ENCODE measurements around the gene PDE11A. TPM values are rescaled to one million over a fixed set of nuclear protein-coding genes. Genes with fewer than 3 reads are reported as not detected.

Gene PDE11A
- total RNA-seq, 1 donor from 2014 or later = 0.17 TPM

DNA sequence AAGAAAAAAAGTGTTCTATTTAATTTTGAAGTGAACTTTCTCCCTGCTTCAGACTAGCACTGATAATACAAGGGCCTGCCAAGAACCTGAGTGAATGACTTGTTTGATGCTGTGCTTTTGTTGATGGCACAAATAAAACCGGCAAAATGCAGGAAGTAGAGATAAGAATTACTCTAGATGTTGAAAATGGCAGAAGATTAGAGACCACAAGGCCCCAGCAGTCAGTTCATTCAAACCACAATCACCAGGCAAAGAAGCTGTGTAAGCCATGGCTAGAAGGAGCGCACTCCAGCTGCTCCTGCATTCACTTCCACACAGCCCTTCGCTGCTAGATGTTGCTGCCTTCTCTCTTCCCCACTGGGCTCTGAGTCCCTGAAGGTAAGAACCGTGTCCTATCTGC lies 383.0 kb downstream of the PDE11A start:
- no peak for DNase-seq

DNA sequence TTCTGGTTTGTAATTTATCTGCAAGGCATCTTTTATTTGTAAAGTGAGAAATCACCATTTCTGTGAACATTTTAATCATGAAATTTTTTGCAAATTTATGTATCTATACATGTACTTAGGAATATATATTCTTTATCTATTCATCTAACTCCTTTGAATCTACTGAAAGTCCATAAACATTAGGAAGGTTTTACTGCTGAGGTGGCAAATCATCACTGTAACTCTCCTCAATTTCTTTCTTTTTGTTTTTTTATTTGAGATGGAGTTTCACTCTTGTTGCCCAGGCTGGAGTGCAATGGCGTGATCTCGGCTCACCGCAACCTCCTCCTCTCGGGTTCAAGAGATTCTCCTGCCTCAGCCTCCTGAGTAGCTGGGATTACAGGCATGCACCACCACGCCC lies 383.7 kb downstream of the PDE11A start:
- DNase-seq = no peak

DNA sequence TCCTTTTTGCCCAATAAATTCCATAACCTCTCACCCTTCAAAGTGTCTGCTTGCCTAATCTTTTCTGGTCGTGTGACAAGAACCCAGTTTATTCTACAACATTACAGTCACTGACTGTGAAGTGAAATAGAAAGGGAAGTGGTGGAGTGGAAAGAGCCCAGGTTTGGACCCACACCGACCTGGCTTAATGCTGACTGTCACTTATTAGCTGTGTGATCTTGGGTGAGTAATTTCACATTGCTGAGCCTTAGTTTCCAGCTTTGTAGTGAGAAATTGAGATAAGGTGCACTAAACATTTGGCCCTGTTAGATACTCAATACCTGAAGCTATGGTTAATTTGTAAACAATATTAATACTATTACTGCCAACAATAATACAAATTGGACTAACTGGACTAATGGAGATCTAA lies 388.9 kb downstream of the PDE11A start:
- DNase-seq = no peak

DNA sequence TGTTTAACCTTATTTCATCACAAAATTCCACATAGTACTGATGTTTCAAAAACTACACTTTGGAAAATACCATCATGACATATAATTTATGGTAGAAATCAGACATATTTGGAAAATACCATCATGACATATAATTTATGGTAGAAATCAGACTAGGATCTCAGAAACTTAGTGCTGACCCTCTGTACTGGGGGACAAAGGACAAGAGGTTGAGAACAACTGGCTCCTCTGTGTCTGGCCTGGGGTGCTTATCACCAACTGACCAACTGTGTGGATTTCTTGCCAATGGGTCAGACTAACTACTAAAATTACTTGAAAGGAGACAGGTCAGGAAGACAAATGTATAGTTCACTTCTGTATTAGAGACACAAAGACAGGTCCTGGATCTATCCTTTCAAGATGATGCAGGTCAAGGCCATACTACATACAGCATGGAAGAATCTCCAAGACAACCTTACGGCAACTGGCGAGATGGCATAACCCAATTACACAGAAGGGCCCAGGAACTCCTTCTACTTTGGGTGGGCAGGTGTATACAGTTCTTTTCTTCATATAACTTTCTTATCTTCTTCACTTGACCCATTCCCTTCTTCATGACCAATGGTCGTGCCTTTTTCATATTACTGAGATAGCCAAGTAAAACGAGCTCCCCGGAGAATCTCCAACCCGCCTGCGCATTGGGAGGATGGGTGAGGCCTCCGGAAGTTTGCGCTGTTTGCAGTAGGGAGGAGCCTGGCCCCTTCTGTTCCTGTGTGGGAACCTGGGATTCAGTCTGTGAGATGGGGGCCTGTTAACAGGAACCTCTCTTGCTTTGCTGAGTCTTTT lies 389.5 kb downstream of the PDE11A start:
- no peak for DNase-seq

DNA sequence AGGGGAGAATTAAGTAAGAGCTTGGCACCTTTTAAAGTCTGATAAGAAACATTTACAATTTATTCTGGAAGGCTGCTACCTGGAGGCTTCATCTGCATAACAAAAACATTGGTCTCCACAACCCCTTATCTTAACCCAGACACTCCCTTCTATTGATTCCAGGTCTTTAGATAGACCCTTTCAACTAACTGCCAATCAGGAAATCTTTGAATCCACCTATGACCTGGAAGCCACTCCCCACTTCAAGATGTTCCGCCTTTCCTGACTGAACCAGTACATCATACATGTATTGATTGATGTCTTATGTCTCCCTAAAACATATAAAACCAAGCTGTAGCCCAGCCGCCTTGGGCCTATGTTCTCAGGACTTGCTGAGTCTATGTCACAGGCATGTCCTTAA lies 390.6 kb downstream of the PDE11A start:
- no peak for DNase-seq

DNA sequence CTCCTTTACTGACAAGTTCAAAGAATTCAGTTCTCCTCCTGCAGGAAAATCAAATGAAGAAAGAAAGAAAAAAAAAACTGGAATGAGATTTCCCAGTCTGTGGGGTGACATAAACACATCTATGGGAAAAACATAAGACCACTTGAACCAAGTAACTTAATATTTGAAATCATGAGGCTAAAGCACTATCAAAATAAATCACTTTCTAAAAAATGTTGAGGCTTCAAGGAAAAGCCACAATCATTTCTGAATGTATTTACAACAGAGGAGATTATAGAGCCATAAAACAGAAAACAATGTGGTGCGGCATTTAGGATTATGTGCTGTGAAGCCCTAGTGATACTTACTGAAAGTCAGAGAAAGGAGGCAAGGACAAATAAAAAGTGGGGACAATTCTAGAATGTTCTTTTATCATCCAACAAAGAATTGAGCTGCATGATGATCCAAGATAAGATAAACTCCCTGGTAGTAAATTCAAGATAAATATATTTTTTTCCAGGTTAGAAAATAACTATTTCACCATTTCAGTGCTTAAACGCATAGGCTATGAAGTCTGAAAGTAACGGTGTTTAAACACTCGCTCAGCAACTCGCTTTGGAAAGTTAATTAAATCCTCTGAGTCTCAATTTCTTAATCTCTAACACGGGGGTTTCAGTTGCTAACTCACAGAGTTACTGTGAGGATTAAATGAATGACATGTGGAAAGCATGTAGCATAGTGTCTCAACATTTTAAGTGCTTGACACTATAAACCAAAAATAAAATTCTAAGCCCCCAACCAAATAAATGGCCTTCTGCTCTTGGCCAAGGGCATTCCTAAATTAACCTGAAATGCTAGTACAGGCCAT lies 391.5 kb downstream of the PDE11A start:
- no peak for DNase-seq

DNA sequence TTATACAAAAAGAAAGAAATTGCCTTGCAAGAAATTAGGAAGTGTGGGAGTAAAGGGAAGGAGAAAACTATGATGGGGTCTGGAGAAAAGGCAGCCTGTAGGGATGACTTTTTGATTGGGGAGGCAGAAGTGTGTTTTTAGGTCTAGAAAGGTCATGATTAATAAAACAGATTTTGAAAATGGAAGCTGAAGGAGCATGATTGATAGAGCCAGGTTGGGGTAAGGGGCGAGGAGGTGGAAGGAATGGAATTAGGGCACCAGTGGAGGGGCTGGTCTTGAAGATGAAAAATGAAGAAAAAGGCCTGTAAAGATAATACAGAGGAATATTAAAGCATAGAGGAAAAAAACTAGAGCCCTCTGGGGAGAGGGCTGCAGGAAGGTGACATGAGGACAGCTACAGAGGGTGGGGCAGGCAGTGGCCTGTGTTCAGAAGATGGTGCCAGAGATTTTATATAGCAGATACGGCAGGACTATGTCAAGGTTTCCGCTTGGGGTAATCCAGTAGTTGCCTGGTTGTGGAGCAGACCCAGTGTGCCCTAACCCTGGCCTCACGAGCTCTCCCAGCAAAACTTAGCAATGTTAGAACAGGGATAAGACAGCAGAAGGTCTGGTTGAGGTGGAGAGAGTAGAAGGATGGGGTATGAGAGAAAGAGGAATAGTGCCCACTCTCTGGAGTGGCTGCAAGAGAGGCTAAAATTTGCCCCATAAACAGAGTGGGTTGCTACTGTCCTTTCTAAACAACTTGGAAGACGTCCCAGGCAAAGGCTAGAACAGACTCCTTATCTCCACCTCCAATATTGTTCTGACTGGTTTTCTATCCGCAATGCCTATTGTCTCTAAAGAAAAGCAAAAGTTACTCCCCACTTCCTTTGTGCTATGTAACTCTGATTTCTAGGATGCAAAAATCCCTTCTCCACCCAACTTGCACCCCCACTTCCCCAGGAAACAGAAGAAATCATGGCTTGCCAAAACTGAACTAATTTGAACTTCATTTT lies 392.7 kb downstream of the PDE11A start:
- DNase-seq = peak; percentile 13

DNA sequence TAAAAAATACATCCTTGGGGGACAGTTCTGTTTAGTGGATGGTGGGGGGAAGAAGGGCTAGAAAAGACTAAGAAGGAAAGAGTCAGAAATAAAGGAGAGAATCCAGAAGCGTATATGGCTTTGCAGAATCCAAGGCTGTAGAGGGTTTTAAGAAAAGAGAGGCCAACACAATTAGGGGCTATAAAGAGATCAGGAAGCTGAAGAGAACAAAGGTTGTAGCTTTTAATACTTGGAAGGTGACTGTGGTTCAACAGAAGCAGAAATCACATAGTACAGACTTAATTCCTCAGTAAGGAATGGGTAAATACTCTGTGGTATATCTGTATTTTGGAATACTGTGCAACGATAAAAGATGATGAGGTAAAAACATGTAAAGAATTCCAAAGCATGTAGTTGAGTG lies 393.6 kb downstream of the PDE11A start:
- DNase-seq = no peak

DNA sequence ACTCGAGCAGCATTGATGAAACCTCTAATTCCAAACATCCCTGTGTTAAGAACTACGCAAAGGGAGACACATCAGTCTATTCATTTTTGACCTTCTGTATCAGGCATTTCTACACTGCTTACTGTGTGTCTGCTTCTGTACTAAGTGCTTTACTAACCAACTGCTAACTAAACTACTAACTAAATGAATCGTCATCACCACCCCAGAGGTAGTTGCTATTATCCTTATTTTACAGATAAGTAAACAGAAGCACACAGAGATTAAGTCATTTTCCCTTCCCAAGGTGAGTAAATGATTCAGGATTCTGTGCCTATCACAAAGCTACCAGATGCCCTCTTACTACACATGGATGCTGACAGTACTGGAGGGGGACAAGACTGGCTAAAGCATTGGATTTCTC lies 395.9 kb downstream of the PDE11A start:
- no peak for DNase-seq

DNA sequence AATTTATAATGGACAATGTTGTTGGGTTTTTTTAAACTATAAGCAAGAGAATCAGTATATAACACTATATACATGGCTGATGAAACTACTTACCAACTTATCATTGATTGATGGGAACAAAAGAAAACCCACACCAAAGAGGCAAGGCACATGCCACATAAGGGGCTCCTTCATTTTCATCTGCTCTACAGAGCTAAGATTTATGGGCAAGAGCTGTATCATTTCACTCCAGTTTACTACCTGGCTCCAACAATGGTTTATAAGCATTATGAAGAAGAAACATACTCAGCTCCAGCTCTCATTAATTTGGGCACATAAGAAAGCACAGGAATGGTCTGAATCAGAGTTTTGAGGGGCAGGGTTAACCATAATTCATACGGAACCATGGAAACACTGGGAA lies 396.8 kb downstream of the PDE11A start:
- no peak for DNase-seq

DNA sequence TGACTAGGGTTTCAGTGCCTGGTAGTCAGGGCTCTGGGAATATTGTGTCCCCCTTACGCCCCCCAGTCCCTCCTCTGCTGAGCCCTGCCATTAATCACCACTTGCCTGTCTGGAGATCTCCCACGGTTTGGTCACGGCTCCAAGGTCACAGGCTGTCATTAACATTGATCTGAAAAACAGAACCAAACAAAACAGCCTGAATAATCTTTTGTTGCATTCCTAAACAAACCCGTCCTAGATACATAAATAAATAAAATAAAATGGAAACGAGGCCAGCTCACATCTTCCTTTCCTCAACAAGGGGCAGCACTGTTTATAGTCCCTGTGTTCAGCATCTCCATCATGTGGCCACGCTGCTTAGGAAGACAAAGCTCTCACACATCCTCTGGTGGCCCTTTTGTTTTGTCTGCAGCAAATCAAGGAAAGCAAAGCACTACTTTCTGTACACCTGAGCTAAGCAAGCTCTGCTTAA lies 397.2 kb downstream of the PDE11A start:
- no peak for DNase-seq

DNA sequence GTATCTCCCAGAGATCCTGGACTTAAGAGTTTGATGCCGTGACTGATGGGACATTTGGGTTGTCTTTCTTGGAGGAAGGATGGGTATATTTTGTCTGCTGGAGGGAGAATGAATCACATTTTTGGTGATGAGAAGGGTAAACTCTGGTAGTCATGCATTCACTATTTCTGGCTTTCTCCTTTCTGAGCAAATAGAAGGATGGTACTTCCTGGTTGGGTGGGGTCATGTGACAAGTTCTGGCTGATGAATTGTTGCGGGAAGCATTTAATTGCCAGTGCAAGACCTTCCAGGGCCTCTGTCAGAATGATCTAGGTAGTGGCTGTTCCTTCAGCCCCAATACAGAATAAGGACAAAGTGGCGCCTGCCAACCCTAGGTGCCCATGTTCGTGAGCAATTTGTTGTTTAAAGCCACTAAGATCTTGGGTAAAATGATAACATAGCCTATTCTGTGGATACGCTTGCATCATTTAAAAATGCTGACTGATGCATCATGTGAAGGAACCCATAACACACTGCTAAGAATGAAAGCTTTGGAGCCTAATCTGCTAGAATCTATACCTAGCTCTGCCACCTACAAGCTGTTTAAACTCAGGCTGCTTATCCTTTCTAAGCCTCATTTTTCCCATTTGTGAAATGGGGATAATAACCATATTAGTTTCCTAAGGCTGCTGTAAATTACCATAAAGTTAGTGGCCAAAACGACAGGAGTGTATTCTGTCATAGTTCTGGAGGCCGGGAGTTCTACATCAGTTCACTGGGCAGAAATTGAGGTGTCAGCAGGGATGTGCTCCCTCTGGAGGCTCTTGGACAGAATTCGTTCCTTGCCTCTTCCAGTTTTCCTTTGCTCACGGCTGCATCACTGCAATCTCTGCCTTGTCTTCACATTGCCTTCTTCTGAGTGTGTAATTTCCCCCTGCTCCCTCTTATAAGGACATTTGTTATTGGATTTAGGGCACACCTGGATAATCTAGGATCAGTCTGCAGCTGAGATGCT lies 398.7 kb downstream of the PDE11A start:
- peak; percentile 15 for DNase-seq

DNA sequence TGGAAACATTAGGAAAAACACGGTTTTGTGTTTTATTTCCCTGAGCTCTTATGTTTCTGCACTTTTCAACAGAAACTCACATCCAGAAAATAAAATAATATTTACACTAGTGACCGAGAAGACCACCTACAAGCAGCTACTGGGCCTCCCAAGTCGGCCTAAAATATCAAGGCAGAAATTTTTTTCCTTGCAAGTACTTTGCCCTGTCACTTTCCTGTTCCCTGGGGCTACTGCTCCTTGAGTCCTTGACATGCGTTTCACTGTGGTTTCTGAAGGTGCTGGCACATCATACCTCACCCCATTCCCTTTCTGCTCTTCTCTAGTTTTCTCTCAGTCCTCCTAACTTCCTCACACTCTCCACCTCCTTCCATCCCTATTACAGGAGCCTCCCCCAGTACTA lies 400.9 kb downstream of the PDE11A start:
- DNase-seq = no peak

DNA sequence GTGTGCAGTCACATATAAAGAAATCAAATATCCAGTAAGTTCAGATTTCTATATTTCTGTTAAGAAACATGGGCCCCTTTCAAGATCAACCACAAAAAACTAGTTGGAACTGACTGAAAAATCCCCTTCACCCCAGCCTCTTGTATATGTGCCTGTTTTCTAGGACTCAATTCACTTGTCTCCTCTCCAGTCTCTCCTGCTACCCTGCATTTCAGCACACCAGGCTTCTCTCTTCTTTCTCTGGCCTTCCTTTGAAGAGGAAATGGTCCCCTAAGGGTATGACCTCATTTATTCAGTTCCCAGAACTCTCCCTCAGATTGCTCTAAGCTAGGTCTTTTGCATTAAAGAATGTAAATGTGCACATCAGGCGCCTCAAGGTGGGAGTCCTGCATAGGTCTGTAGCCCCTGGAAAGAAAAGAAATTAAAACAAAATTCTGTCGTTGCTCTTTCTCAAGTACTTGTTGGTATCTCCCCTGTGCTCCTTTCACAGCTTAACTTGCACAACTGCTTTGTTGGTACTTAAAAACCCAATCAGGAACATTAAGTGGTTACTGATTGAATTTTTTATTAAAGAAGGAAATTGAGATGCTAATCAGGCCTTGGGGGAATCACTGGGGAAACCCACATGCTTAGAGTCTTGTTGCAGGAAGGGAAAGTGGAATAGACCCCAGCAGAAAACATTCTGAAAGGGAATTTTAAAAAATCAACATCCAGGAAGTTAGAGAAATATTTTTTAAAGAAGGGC lies 401.6 kb downstream of the PDE11A start:
- DNase-seq = no peak

DNA sequence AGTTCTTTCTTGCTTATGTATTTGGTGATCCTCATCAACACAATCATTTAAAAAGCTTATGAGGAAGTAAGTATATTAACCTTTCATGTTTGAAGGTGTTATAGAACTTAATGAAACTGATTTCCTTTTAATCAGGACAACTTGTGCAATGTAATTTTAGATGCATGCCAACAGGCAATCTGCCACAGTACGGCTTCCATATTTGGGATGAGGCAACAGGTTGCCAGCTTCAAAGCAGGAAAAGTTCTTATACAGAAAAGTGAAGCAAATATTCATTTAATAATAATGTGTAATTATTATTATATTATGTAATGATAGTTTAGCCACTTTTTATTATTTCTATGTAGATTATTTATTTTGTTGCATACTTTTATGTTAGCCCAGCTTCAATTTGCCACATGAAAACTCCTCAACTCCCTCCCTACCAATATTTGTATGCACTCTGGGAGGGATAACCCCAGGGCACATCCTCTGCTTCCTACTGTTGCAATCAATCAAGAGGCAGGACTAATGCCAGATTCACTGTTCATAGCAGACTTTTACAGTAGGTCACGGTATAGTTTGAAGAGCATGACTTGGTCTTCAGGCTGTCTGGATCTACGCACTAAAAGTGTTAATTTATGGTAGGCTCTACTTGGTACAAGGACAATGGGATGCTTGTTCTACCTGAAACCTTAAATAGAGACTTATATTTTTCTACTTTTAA lies 402.8 kb downstream of the PDE11A start:
- DNase-seq = no peak

DNA sequence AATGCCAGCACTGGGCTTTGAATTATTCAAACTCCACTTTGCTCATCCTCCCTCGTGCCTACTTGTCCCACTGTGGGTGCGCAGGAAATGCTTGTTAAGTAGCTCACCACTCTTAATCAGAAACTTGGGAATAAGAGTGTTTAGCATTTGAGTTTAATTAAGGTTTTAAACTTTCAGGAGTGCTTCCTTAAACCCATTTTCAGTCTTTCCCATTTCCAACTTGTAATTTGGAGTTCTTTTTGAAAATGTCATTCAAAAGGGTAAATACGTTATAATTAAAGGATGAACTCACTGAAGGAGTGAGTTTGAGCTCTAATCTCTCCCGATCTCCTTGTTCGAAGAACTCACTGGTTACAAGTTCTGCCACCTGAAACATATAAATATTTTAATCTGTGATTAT lies 403.4 kb downstream of the PDE11A start:
- no peak for DNase-seq

DNA sequence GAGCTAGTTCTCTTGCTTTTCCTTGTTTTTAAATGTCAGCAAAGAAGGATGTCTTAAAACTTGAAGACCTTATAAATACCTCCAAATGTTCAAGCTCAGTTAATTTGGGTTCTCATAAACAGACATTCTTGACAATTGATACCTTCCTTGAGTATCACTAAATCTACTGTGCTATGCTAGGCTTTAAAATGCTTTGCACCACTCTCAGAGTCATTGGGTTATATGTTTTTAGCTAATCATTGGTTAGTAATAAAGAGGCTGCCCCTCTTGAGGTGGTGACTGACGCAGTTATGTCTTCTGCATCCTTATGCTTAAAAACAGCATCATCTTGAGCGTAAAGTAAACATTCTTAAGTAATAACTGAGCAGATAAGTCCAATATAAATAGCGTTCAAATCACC lies 404.0 kb downstream of the PDE11A start:
- DNase-seq = no peak

DNA sequence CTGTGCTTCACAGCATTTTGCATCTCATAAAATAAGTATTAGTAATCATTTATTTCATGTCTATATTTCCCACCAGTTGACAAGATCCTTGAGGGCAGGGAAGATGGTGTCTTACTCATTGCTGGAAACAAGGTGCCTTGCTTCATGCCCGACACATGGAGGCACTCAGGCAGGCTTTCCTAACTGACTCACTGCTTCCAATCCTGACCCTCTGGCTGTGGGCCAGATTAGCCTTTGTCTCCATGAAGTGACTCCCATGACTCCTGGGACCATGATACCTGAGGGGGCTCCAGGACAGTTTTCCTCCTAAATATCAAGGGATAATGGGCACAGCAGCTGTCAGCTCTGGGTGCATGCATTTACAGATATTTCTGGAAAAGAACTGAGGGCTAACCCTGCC lies 405.0 kb downstream of the PDE11A start:
- DNase-seq = peak; percentile 35

DNA sequence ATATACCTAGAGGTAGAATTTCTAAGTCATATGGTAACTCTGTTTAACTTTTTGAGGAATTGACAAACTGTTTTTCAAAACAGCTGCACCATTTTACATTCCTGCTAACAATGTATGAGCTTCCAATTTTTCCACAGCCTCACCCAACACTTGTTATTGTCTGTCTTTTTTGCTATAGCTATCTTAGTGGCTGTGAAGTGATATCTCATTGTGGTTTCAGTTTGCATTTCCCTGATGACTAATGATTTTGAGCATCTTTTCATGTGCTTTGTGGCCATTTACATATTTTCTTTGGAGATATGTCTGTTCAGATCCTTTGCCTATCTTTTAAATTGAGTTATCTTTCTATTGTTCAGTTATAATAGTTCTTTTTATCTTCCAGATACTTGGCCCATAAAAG lies 406.2 kb downstream of the PDE11A start:
- DNase-seq = no peak

DNA sequence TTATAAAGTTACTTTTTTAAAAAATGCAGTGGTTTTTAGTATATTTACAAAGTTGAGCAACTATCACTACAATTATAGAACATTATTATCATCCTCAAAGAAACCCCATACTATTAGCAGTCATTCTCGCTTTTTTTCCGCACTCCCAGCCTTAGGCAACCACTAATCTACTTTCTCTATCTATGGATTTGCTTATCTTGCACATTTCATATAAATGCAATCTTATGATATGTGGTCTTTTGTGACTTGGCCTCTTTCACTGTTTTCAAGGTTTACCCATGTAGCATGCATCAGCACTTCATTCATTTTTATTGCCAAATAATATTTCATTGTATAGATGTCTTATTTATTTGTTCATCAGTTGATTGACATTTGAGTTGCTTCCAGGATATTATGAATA lies 406.6 kb downstream of the PDE11A start:
- DNase-seq = no peak
